ENCODE data around the gene ECHS1. TPM values are rescaled to one million over a fixed set of nuclear protein-coding genes. Genes with fewer than 3 reads are reported as not detected.

ECHS1 gene
- total and polyA plus RNA-seq, 2 experiments from 2014 or later: 82.2 to 150 TPM

DNA sequence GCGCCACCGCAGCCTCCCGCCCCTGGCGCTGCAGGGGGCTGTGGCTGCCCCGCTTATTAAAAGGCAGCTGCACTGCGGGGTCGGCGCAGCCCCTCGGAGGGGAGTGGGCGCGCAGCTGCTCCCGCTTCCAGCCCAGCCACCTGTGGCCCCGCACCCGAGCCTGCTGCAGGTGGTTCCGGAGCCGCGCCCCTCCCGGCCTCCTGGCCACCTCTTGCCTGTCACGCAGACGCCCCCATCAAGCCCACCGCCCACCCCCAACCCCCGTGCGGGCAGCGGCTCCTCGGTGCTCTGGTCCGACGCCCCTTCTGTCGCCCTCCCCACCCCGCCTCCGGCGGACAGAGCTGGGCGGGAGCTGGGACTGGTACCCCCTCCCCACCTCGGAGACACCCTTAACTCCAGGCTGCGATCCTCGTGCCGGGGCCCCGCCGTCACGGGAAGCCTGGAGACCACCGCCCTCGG lies 37.0 kb downstream of the ECHS1 start:
- TF ChIP-seq EZH2phosphoT487 (IDR thresholded peaks at IDR 0.05; ENCODE audit: insufficient read depth, low read depth): no peak
- TF ChIP-seq EZH2 (IDR thresholded peaks at IDR 0.05; ENCODE audit: insufficient read depth, poor library complexity, severe bottlenecking): no peak
- Histone ChIP-seq H3K36me3 (ENCODE audit: low read depth) (no peaks in the 10 kb centered on the region), H3K4me3 (no peak overlapping the region), H3K27me3 (replicated peaks; ENCODE audit: insufficient read depth) (peaks cover 47% of the 10 kb centered on the region), H3K9me2 (ENCODE audit: insufficient read depth) (no peaks in the 10 kb centered on the region), H3K27ac (no peak overlapping the region), H3K4me2 (ENCODE audit: unreplicated experiment) (no peak overlapping the region), H3K9ac (no peak overlapping the region), H3F3A (ENCODE audit: insufficient read depth) (no peaks in the 10 kb centered on the region), H2AFZ (no peak overlapping the region), H3K9me3 (ENCODE audit: low read depth) (no peaks in the 10 kb centered on the region), H3K79me2 (ENCODE audit: insufficient read depth) (no peaks in the 10 kb centered on the region), H3K4me1 (ENCODE audit: insufficient read depth) (no peaks in the 10 kb centered on the region), H4K20me1 (ENCODE audit: insufficient read depth) (no peaks in the 10 kb centered on the region)
- DNase-seq: no peak
- in situ Hi-C loops (cut with MboI): no loop called here
- 3 to 4% methylated on average over 22 to 40 of the region's 41 CpGs for WGBS, 2 experiments (ENCODE audit: low coverage in 1 of 2, low lambda C conversion rate in 2 of 2, missing lambda C conversion rate in 2 of 2)

- Histone ChIP-seq H3K4me2 (ENCODE audit: unreplicated experiment) (peak overlapping the region; percentile 44), H3K9me3 (ENCODE audit: low read depth) (no peaks in the 10 kb centered on the region), H3K4me1 (ENCODE audit: insufficient read depth) (no peaks in the 10 kb centered on the region), H3K4me3 (peak overlapping the region; percentile 56), H3K27me3 (replicated peaks; ENCODE audit: insufficient read depth) (peaks cover 52% of the 10 kb centered on the region), H3F3A (ENCODE audit: insufficient read depth) (no peaks in the 10 kb centered on the region), H3K36me3 (ENCODE audit: low read depth) (no peaks in the 10 kb centered on the region), H3K27ac (no peak overlapping the region), H2AFZ (peak overlapping the region; percentile 41; the same call in 1 of the 2 replicates), H3K79me2 (ENCODE audit: insufficient read depth) (no peaks in the 10 kb centered on the region), H4K20me1 (ENCODE audit: insufficient read depth) (no peaks in the 10 kb centered on the region), H3K9ac (peak overlapping the region; percentile 22; the same call in 1 of the 2 replicates), H3K9me2 (ENCODE audit: insufficient read depth) (no peaks in the 10 kb centered on the region)
- in situ Hi-C loops (cut with MboI): no loop called here
- peak; percentile 77 for DNase-seq
- WGBS, 2 experiments (ENCODE audit: low coverage in 1 of 2, low lambda C conversion rate in 2 of 2, missing lambda C conversion rate in 2 of 2): 2 to 5% methylated on average over 34 to 69 of the region's 75 CpGs
- TF ChIP-seq EZH2 (IDR thresholded peaks at IDR 0.05; ENCODE audit: insufficient read depth, poor library complexity, severe bottlenecking): peak; percentile 98
- no peak for TF ChIP-seq EZH2phosphoT487 (IDR thresholded peaks at IDR 0.05; ENCODE audit: insufficient read depth, low read depth)
These were observed 37.7 kb downstream of the ECHS1 start for GRCh38 chr10:133335246-133336117.

DNA sequence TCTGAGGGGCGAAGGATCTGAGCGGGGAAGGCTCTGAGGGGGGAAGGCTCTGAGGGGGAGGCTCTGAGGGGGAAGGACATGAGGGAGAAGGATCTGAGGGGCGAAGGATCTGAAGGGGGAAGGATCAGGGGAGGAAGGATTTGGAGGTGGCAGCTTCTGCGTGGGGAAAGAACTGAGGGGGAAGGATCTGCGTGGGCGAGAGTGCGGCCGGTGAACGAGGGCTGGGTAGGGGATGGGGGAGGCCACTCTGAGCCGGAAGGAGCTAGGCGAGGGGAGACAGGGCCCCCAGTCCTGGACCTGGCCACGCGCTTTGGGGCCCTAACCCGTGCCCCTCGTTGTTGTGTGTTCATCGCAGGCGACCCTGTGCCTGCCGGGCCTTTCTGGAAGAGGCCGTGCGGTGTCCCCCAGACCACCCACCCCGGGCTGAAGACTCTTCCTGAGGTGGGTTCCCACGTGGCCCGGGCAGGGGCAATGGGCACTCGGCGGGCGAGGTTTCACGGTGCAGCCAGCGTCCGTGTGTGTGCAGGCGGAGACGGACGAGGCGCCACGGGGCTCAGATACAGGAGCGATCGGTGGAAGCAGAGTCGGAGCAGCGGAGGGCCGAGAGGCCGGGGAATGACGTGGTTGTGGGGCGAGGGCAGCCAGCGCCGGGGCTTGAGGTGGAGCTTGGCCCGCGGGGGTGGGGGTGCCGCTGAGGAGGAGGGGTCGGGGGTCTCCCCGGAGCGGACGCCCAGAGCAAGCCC lies 38.5 kb downstream of the ECHS1 start:
- peak overlapping the region; percentile 22; the same call in 1 of the 2 replicates for H3K9ac ChIP-seq
- H3K4me3 ChIP-seq: peak overlapping the region; percentile 56
- H3F3A ChIP-seq (ENCODE audit: insufficient read depth): no peaks in the 10 kb centered on the region
- WGBS, 2 experiments (ENCODE audit: low coverage in 1 of 2, low lambda C conversion rate in 2 of 2, missing lambda C conversion rate in 2 of 2): 7 to 8% methylated on average over 26 to 49 of the region's 51 CpGs
- H3K9me2 ChIP-seq (ENCODE audit: insufficient read depth): no peaks in the 10 kb centered on the region
- no peaks in the 10 kb centered on the region for H3K9me3 ChIP-seq (ENCODE audit: low read depth)
- H3K4me2 ChIP-seq (ENCODE audit: unreplicated experiment): peak overlapping the region; percentile 44
- no peaks in the 10 kb centered on the region for H3K36me3 ChIP-seq (ENCODE audit: low read depth)
- in situ Hi-C loops (cut with MboI): no loop called here
- H2AFZ ChIP-seq: 0 out of 2 replicates have a peak overlapping the region, but pooled peaks have one; percentile 41
- no peak for TF ChIP-seq EZH2 (IDR thresholded peaks at IDR 0.05; ENCODE audit: insufficient read depth, poor library complexity, severe bottlenecking)
- H3K27me3 ChIP-seq (replicated peaks; ENCODE audit: insufficient read depth): peaks cover 52% of the 10 kb centered on the region
- no peak overlapping the region for H3K27ac ChIP-seq
- no peaks in the 10 kb centered on the region for H3K79me2 ChIP-seq (ENCODE audit: insufficient read depth)
- H3K4me1 ChIP-seq (ENCODE audit: insufficient read depth): no peaks in the 10 kb centered on the region
- no peaks in the 10 kb centered on the region for H4K20me1 ChIP-seq (ENCODE audit: insufficient read depth)
- DNase-seq: peak; percentile 58

DNA sequence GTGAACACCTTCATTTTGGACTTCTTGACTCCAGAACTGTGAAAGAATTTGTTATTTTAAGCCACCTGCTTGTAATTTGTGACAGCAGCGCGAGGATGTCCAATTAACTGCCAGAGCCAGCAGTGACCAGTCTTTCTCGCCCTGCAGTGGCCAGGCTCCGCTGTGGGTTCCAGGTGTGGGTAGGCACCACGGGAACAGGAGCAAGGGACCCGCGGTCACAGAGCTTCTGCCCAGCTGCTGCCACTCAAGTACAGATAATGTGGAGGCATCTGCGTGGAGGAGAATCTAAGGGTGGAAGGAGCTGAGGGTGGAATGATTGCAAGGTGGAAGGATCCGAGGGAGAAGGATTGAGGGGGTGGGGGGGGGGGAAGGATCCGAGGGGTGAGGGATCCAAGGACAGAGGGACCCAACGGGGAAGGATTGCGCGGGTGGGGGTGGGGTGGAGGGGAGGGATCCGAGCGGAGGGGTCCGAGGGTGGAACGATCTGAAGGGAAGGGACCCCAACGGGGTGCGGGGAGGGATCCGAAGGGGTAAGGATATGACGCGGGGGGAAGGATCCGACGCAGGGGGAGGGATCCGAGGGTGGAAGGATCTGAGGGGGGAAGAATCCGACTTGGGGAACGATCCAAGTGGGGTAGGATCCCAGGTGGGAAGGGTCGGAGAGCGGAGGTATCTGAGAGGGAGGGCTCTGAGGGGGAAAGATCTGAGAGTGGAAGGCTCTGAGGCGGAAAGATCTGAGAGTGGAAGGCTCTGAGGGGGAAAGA lies 40.0 kb downstream of the ECHS1 start:
- Histone ChIP-seq H3F3A (ENCODE audit: insufficient read depth) (peaks cover 3% of the 10 kb centered on the region; the same call in 1 of the 2 replicates), H3K4me1 (ENCODE audit: insufficient read depth) (peaks cover 5% of the 10 kb centered on the region; the same call in 1 of the 2 replicates), H3K27ac (no peak overlapping the region), H2AFZ (no peak overlapping the region), H3K36me3 (ENCODE audit: low read depth) (no peaks in the 10 kb centered on the region), H3K4me2 (ENCODE audit: unreplicated experiment) (no peak overlapping the region), H4K20me1 (ENCODE audit: insufficient read depth) (no peaks in the 10 kb centered on the region), H3K4me3 (no peak overlapping the region), H3K9ac (no peak overlapping the region), H3K9me2 (ENCODE audit: insufficient read depth) (no peaks in the 10 kb centered on the region), H3K27me3 (replicated peaks; ENCODE audit: insufficient read depth) (peaks cover 52% of the 10 kb centered on the region), H3K79me2 (ENCODE audit: insufficient read depth) (no peaks in the 10 kb centered on the region), H3K9me3 (ENCODE audit: low read depth) (no peaks in the 10 kb centered on the region)
- in situ Hi-C loops (cut with MboI): no loop called here
- DNase-seq: no peak
- TF ChIP-seq EZH2 (IDR thresholded peaks at IDR 0.05; ENCODE audit: insufficient read depth, poor library complexity, severe bottlenecking) (no peak), EZH2phosphoT487 (IDR thresholded peaks at IDR 0.05; ENCODE audit: insufficient read depth, low read depth) (no peak)
- 61 to 66% methylated on average over 12 to 30 of the region's 30 CpGs for WGBS, 2 experiments (ENCODE audit: low coverage in 1 of 2, low lambda C conversion rate in 2 of 2, missing lambda C conversion rate in 2 of 2)

Measured in GM23248 (cell line).